ENCODE measurements around the gene NSUN7.
A peak's percentile ranks its signal among the peaks of the same experiment; 100 is the strongest.

- TF ChIP-seq CTCF (IDR thresholded peaks at IDR 0.05; ENCODE audit: low read depth, low read length, poor library complexity, severe bottlenecking) (peak; percentile 54), EZH2phosphoT487 (IDR thresholded peaks at IDR 0.05; ENCODE audit: borderline replicate concordance, low read length) (no peak)
Observed at GRCh38 chr4:40736910-40737309, 12.8 kb upstream of the NSUN7 start.
